TTC549 (cell line): Measurements from ENCODE around the gene RNF141.

ENCODE experiments used
- FAIRE-seq: peaks from 2 replicates; lab custom pipeline; 2012; peaks lifted over from hg19 to GRCh38; lab: Jason Lieb, UNC

RNF141 gene, protein sequence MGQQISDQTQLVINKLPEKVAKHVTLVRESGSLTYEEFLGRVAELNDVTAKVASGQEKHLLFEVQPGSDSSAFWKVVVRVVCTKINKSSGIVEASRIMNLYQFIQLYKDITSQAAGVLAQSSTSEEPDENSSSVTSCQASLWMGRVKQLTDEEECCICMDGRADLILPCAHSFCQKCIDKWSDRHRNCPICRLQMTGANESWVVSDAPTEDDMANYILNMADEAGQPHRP

DNA sequence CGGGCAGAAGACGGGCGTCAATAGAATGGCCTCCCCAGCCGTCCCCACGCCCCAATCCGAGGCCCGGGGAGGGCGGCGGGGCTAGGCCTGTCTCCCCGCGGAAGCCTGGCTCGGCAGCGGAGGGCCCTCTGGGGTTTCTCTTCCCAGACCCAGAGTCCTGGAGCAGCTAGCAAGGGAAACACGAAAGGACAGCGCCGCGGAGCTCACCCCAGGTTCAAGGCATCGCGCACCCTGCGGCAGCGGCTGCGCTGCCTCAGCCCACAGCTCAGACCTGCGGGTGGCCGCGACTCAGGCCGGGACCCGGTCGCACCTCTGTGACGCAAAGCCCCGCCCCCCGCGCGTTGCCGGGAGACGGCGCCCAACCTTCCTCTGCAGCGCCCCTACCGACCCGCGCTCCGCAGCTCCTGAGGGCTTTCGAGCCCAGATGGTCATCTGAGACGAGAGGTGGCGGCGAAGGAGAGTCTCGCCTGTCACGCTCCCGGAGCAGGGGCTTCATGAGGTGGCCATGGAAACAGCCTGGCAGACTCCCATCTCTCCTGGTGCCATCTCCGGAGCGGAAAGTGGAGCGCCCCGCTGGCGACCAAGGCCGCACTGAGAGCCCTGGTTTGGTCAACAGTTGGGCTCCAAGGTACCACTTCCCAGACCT, at the start of gene RNF141:
Gene RNF141, minus strand, starts transcription at position 273 of the 646 bp plus-strand sequence. CDS start 7,029 bp downstream, outside the sequence.
- FAIRE-seq: no peak

DNA sequence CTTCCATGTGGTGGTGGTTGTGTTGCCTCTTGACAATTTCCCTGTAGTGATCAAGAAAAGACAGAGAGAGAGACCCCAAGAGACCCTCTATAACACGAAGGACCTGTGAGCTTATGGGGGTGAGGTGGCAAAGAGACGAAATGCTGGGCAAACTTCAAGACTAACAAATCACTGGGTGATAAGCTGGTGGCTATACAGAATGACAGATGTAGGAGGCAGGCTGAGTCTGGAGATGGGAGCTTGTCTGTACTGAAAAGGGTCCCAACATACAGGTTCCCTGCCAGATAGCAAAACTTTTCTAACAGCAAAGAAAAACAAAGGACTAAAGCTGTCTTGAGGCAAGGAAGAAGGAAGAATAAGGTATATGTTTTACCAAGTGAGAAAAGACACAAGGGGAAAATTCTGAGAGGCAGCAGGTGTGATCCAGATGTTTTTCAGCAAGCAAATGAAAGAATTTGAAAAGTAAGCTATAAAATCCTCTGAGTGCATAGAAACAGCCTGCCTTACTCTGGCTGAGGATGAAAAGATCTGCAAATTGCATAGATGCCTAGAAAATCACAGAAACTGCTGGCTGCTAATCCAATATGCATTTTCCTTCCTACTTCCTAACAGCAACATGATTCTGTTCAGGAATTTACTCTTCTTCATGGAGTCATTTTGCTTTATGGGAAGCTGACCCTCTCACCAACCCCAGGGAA, 49.4 kb upstream of the RNF141 start:
- FAIRE-seq: no peak

DNA sequence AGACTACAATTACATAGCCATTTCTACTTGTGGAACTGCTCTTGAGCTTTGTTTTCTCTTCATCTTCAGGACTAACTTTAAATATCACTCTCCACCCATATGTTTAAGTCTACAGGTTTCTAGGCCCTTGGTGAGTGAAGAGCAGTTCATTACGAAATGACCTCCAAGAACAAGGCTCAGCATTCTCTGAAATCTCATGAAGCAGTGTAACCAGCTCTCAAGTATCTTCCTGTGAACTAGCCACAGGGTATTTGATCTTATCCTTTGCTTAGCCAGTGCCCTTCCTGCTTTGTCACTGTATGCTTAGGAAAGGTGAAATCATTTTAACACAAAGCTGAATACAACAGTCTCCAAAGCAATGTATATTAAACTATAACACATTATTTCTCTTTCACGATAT, 47.9 kb upstream of the RNF141 start:
- no peak for FAIRE-seq

DNA sequence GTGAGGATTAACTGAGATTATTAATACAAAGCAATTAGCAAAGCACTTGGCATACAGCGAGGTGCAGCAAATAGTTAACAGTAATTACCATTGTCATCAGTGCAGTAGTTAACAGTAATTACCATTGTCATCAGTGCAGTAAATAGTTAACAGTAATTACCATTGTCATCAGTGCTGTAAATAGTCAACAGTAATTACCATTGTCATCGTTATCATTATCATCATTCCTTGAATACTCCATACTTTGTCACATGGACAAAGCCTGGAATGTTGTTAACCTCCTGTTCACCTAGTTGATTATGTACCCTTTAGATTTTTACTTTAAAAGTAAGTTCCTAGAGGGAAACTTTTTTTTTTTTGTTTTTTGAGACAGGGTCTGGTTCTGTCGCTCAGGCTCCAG, 47.0 kb upstream of the RNF141 start:
- no peak for FAIRE-seq

DNA sequence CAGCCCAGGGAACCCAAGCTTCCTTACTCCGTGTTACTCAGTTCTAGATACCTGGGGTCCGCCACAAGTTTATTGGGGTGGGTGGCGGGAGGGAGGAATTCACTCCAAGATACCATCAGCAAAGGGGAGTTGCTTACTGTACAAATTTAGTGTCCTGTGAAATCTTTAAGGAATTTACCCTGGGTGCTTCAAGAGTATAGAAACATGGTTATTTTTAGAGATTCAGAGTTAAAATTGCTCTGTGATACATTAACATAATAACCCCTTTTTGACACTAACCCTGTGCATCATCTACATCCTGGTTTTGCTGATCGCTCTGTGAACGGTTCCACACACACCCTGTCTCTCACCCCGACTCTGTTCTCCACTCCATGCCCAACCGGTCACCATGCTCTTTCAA, 46.4 kb upstream of the RNF141 start:
- FAIRE-seq: no peak

DNA sequence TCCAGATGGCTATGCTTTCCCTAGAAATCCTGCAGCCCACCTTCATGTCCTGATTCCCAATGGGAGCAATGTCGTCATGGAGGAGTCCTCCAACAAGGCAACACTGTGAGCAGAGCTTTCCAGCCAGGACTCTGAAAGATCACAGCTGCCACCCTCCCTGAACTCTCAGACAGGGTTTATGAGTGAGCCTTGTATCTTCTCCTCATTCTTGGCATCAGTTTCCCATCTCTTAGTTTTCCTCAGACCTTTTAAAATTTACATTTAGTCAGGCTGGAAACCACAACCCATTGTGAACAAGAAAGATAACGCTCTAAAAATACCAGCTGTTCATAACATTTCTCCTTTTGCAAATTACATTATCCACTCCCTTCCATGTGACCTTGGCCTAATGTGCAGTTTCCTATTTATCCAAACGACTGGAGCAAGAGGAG, 43.1 kb upstream of the RNF141 start:
- no peak for FAIRE-seq

DNA sequence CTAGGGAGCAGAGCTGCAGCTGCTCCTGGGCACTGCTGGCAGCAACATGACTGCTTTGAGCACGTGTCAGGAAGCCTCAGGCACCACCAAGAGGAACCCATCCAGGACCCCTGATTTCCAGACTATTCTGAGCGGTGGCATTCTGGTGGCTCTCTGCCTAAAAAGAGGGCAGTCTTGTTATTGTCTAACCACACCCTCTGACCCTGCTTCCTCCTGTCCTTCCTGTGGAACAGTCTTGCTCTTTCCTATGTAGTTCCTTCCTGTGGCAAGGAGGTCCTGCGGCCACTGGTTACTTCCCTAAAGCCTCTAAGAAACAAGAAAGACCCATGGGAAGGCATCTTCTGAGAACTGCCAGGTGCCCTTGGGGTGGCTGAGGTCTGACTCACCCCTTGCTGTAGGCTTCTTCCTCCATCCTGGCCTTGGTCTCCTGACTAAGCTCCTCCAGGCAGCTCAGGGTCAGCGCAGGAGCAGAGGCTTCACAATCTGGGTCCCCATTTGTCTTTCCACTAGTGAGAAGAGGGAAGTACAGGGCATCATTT, 40.6 kb upstream of the RNF141 start:
- no peak for FAIRE-seq

DNA sequence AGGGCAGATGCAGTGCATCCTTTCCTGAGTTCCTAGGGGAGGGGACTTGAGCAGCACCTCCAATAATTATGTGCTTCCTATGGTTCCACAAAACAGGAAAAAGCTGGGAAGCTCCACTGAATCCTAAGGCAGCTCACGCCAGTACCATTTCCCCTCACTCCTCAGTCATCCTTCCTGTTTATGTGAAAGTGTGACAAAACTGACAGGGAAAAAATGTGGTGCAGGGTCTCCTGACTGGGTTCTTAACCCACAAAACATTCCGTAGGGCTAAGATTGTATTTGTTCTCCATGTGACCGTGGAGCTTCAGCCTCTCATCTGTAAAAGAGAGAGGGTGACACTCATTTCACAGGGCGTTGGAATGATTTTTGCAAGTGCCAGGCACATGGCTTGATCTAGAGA, 39.6 kb upstream of the RNF141 start:
- FAIRE-seq: no peak

DNA sequence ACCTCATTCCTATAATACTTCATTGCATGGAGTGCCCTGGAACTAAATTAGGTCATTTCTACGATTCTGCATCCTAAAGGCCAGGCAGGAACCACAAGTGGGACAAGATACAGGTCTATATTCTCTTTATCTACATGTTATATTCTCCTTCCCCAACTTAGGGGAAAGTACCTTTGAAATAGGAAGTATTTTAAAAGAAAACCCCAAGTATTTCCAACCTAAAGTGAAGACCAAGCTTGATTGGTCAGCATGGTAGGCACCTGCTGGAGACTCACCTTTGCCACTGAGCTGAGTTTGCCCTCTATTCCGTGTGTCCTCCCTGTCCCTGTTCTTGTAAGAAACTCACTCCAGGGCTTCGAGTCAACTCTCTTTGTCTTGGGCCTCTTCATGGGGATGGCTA, 38.7 kb upstream of the RNF141 start:
- no peak for FAIRE-seq

DNA sequence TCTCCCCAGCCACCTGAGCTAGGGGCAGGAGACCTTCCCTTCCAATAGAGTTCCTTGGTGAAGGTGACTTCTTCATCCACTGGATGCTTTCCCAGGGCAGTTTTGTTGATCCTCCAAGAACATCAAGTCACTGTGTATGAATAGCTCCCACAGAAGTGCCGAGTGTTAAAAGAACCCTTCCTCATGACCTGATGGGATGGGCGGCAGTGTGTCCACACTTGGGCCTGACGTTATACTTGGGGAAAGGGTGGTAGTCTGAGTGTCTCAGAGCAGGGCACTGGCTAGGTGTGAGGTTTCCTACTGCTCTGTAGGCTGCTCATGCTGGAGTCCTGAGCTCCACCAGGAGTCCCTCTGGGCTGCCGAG, 35.0 kb upstream of the RNF141 start:
- FAIRE-seq: no peak

DNA sequence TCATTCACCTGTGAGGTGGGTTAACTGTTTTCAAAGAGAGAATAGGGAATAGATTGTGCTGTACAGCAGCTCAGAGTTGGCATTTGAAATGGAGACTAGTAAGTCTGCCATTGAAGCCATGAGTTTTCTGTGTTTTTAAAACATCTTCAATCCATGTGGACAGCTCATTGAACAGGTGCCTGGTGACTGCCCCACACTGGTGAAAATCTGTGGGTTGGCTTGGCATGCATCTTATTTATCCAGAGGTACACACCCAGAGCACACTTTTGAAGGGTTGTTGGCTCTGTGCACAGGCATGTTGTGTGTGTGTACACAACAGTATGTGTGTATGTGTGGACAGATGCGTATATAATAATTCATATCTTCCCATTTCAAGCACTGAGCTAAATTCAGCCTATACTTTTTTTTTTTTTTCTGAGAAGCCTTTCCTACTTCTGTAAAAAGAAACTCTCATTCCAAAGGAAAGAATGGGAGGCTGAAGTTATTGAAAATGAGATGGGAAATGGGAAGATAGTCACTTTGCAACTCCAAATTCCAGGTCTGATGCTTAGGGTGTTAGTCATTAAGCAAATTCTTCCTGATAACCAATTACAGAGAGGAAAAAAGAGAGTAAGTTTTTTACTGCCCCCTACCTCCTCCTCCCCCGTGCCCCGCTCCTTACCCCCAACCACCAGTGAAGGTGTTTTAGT, 34.5 kb upstream of the RNF141 start:
- no peak for FAIRE-seq

DNA sequence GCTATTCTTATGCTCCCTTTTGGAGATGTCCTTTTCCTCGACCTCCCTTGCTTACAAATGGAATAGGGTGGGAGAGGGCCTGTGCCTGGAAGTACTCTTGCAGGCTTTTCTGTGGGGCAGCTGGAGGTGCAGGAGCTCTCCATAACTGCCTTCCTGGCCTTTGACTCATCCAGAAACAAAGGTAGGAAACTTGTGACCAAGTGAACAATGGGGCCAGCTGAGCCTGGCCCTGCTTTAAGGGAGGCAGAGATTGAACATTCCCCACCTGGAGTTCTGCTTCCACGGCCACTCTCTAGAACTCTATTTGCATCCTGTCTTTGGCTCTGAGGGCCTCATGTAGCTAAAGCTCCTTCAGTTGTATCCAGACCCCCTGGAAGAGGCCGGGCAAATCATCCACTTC, 32.6 kb upstream of the RNF141 start:
- FAIRE-seq: no peak

DNA sequence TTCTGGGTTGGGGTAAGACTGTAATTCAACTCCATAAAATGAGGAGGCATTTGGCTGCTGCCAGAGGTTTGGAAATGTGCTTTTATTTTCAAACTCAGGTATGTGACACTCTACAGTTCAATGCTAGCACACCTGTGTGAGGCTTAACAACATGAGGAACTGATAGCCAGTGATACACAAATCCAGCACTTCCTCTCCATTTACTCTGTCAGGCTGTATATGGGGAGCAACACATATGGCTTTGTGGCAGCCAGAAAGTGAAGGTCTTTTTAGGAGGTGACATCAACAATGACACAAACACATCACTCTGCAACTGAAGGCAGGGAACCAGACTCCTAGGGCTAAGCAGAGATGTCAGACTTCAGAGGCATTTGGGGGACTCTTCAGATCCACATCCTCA, 32.0 kb upstream of the RNF141 start:
- FAIRE-seq: no peak

DNA sequence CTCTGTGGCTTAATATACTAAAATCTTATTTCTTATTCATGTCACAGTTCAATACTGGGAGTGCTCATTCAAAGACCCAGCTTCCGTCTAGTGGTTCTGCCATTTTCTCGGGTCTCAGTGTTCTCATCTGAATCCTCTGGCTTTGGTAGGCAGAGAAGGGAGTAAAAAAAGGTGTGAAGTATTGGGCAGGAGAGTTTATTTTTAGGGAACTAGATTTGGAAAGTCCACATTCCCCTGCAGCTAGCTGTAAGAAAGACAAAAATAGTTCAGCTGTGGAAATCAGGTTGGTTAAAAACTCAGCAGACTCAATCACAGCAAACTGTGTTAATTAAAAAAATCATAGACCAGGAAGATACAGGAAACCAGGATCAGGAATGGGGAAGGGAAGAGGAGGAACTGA, 31.5 kb upstream of the RNF141 start:
- no peak for FAIRE-seq

DNA sequence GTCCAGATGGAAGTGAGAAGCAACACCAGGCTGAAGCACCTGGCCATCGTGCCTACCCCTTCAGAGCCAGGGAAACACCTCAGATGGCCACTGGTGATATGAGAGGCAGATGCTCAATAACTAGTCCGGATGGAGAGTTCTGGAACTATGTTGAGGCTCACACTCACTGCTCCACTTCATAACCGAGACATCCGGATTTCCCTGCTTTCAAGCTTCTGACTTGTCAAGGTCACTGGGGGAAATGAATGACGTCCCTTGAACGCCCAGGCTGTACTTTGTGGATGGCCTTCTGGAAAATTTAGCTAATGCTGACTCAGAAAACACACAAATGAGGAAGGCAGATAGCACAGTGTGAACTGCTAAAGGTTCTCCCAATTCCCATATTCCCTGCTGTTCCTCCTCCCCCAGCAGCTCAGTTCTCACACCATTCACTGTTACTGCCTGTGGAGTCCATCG, 27.5 kb upstream of the RNF141 start, which contains the start of gene LYVE1:
Gene LYVE1, minus strand, starts transcription at position 180 of the 456 bp plus-strand sequence. Its CDS starts 133 bp downstream, at position 47.
- FAIRE-seq: no peak

DNA sequence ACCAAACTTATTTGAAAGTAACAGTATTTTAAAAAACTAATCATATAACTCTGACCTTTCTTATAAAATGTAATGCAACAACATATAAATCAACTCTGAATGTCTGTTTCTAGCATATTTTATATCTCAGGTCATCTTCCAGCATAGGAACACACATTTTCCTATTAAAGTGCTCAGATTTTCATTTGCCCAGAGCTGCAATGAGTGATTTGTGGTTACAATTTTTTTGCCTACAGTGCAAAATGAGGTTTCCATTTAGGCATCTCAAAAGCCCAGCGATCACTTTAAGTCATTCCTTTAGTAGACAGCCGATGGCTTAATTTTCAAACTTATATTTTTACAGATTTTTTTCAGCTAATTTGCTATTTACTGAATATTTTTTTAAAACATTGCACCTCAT, 26.5 kb upstream of the RNF141 start:
- FAIRE-seq: no peak

DNA sequence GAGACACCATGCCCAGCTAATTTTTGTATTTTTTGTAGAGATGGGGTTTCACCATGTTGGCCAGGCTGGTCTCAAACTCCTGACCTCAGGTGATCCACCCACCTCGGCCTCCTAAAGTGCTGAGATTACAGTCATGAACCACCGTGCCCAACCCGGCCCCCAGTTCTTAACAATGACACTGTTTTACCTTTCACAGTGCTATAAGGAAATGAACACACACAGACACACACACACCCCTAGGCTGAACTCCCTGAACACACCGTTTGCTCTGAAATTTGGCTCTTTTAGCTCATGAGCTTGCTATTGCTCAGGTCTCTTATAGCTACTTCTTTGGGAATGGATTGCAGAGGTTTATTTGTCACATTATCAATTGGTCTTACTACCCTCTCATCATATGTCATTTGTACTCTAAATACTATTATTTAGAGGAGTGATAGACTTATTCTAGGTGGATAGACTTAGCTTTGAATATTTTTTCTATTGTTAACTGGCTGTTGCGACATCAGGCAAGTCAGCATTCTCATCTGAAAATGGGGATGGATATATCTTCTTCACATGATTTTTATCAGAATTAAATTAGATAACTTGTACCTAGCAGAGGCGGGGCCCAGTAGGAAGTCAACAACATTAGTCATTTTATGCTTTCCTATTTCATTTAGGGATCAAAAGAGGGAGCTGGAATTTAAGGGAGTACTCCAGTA, 25.4 kb upstream of the RNF141 start:
- no peak for FAIRE-seq

DNA sequence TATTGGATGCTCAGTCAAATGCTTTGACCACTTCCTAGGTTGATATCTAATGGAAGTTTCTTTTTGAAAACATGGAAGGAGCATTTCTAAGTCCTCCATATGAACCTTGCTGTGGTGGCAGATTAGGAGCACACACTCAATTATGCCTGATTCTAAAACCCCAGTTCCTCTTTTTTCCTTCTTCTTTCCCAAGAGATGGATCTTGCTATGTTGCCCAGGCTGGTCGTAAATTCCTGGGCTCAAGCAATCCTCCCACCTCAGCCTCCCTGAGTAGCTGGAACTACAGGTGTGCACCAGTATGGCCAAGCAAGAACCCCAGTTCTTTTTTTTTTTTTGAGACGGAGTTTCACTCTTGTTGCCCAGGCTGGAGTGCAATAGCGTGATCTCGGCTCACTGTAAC, 24.5 kb upstream of the RNF141 start:
- no peak for FAIRE-seq

DNA sequence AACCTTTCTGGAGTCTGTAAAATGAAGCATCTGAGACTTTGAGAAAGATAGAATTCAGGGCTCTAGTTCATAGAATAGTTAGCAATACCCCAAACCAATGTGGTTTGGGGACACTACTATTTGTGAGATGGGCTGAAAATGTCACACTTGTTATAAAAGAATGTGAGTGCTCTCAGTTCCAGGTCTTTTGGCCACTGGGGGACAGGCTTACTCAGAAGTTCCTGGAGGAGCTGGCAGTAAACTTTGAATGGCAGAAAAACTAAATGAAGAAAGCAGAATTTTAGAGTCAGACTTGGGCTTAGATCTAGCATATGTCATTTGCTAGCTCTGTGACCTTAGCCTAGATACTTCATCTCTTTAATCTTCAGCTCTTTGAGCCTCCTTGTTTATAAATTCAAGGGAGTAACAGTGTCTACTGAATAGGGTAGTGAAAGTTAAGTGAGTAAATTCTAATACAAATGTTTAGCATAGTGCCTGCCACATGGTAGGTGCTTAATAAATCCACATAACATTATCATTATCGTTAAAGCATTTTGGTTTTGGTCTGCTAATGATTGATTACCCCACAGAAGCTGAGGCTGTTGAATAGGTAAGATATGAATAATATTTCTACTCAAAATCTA, 23.8 kb upstream of the RNF141 start:
- no peak for FAIRE-seq

DNA sequence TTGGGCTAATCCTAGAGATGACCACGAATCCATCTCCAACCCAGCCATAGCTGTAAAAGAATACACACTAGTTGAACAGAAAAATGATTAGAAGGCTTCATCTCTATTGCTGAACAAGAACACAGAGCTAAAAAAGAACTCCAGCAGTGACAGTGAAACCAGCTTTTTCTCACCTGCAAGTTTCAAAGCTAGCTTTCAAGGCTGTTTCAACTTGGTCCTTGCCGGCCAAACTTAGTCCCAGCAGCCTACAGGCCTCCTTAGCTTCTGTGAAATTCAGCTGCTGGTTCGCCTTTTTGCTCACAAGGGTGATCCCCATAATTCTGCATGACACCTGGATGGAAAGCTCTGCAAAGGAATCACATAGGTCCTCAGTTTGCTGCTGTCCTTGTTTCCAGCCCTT, 23.0 kb upstream of the RNF141 start:
- FAIRE-seq: no peak

DNA sequence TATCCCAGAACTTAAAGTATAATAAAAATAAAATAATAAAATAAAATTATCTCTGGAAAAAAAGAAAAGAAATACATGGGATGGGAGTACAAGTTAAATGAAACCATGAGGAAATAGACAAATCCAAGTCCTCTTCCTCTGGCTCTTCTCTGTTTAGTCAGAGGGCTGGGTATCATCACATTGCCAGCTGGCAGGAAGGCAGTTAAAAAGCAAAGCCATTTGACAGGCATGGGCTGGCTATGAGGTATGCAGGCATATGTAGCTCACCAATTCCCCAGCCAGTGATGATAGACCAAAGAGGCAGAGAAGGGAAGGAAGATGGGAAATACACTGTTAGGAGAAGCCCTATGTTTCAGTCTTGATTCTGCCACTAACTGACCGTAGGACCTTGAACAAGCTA, 21.0 kb upstream of the RNF141 start:
- no peak for FAIRE-seq
